ENCODE data around the gene DCLK1.

Gene DCLK1

DNA sequence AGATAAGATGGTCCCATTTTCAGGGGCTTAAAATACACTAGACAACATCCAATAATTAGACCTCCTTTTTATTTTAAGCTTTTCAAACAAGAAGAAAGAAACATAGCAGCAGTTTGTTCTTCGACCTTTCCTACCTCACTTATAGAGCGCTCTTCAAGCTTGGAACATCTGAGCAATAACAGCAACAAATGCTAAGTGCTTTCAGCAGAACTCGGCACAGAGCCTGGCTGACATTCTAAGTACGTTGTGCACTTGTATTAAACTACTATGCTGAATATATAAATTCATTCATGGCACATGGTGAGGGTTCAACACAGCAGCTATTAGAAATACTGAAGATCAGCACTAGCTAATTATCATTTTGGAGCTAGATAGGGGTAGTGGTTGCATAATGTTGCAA, 398.6 kb downstream of the DCLK1 start:
- DNase-seq, result no peak

DNA sequence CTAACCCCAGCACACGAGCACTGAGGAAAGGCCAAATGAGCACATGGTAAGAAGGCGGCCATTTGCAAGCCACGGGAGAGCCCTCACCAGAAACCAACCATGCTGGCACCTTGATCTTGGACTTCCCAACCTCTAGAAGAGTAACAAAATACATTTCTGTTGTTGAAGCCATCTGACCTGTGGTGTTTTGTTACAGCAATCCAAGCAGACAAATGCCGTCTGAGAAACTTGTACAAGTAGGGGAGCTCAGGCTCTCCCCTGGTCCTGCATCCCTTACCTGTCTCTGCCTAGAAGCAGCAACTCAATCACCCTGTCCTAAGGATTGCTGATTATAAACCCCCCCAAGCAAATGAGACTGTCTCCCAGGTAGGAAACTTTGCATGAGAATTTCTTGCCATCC, 399.7 kb downstream of the DCLK1 start:
- DNase-seq, result no peak

DNA sequence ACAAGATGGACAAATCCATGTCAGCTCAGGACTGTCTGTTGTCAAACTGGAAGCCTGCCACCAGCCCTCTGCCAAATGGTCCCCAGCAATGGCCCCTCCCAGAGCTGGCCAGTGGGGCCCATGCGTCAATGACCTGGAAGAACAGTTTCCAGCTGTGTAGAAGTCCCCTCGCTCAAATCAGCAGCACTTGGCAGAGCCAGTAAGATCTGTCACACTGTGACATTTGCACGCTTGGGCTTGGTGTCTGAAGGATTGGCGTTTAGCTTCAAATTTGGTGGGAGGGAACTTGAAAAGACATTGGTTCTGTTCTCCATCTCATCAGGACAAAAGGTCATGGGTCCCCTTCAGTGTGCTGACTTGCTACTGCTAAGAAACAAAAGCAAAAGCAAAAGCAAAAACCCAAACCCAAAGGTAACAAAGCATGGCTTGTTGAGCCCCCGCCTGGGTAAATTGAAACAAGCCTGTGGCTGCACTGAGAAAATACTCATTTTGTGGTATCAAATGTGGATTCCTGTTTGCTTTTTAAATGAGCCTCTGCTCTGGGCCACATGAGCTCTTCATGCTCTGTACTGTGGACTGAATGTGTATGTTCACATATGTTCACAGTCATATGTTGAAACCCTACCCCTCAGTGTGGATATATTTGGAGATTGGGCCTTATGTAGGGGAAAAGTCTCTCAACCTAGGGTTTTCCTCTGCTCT, 401.1 kb downstream of the DCLK1 start:
- no peak for DNase-seq

DNA sequence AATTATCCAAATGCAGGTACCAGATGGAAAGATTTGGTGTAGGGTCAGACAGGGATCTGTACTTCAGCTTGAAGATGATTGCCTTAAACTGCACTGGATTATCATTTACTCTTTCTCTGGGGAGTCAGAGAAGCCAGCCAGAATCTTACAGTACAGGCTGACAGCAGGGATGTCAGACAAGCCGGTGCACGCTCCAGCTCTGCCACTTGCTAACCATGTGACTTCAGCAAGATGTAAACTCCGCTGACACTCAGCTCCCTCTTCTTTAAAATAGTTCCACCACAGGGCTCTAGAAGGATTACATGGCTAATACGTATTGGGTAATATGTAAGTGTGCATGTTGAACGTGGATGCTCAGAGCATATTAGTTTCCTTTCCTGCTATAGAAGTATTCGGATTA, 403.3 kb downstream of the DCLK1 start:
- DNase-seq, result no peak

DNA sequence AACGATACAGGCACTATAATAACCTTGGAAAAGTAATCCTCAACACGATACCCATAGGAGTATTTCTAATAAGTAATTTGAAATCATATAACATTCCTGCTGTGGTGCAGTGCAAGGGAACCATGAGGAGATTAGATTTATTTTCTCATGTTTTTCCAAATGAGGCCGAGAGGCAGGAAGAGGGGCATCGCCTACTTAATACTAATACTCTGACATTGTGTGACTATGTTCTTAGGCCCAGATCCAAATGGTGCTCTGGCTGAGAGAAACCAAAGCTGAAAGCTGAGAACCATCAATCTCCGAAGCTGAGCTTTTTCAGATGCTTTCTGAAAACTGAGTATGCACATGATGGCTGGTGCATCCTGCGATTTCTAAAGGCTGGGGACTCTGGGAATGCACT, 406.7 kb downstream of the DCLK1 start:
- no peak for DNase-seq

DNA sequence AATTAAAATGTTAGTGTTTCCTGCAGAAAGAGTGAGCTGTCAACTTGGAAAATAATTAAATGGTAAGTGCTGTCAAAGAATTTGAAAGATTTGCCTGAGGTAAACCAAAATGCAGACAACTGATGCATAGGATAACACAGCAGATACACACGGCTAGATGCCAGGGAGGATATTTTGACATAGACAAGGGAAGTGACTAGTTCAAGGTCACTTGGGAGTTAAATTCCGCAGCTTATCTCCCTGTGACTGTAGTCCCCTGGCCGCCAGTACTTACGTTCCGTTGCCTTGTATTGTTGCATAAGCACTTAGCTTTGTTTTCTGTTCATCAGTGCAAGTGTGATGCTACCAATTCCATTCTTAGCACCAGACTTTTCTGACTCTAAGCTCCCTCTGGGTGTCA, 407.4 kb downstream of the DCLK1 start:
- no peak for DNase-seq

DNA sequence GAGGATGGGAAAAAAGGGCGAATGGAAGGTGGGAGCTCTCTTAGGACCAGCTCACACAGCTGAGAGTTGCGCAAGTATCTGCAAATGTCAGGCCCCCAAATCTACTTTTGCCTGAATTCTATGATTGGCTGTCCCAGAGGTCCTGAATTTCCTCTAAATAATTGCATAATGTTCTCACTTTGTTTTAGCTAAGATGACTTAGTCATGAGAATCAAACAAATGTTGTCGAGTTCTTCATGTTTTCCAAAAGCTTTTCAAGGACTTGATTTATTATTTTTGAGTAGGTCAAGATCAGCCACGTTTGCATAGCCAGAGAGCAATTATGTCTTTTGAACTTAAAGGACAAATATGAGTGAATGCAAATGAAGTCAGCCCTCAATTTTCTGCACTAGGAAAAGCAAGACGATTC, 408.1 kb downstream of the DCLK1 start:
- no peak for DNase-seq

DNA sequence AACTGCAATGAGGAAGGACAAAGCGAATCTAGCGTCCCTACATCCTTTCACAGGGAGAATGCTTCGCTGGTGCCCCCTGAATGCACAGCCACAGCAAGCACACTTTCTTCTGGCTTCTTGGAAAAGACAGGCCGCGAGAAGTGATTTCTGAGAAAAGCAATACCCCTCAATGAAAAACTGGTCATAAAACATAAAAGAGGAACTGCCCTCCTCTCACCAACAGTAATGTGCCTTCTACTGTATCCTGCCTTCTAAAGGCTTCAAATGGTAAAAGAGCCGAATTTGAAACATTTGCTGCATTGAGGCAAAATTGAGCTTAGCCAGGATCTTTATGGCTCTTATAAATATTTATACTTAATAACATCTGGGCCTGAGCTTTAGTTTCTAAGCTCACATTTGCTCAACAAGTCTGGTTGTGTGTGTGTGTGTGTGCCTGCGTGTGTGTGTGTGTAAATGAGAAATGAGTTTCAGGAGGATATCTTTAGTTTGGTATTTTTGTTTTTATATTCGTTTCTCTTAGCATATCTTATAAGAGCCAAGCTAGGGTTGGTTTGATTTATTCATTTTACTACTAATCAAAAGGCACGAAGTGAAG, 408.6 kb downstream of the DCLK1 start:
- no peak for DNase-seq

DNA sequence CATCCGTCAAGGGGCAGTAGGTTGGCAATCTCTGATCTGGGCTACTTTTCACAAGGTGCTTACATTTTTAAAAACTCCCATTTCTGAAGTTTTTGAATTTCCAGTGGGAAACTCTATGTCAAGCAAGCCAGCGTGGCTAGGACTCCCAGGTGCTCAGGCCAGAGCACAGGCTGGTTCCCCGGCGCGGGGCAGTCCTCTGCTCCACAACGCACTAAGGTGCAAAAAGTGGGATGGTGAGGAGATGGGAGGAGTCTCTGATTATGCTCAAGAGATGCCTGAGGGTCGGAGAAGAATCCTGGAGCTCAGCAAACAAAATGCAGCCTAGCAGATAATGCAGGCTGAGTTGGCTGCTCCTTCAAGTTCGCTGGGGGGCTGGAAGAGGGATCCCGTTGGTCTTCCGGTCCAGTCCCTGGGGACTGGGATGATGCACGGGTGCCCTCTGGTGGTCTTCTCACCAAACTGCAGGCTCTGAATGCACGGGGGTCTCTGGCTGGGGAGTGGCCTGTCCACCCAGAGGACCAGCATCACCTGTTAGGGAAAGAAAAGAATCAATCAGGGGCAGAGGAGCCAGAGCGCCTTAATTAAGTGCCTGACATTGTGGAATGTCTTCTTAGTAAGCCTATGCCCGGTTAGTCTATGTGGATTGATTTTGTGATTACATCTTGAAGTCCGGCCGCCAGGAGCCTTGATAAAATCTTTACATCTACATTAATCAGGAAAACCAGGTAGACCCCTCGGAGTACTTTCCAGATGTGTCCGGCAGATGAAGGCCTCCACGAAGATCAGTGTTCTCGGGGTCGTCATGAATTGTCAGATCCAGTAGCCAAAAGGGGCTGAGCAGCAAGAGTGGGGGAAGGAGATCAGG, 410.3 kb downstream of the DCLK1 start:
- no peak for DNase-seq

DNA sequence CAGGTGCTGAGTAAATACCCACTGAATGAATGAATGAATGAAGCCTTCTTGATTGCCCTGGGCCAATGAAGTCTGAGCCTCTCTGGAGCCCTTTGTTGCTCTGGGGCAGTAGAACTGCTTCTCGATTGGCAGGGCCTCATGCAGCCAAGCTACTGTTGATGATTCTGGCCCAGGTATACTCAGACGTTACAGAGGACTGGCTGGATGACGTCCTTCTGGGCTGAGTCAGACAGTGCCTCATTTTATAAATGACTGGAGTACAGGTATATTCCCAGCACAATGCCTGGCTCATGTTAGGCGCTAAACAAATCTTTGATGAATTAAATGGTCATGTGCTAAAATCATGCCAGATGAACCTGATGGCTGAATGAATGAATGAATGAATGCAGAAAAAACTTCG, 410.9 kb downstream of the DCLK1 start:
- no peak for DNase-seq
